Stimulated activated CD4-positive, alpha-beta T cell treated with anti-CD3 and anti-CD28 coated beads, Interleukin-12 subunit alpha, Interleukin-12 subunit beta, amount 100 ng/mL, for 4 hours (primary cell): ENCODE data around the gene CRIM1.

Source experiments
- DNase-seq: peaks from one replicate; pipeline ENCODE4 v3.0.0-alpha.2; 2020

CRIM1 gene

DNA sequence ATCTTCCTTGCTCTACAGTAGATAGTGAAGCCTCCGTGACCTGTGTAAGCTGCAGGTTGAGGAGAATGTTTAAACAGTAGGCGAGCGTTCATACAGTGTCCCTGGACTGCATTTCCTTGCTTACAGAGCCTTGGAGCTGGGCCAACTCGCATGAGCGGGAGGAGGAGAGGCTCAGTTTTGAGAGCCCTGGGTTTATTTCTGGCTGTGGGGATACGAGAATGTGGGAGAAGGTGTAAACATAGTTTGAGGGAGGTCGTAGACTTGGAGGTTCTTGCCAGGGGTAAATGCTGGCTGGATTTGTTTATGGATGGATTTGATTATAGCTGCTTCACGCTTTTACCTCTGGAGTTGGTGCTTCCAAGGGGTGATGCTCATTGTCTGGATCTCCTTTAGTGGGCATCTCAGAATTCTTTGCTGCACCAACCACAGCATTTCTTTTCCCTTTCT, 20.8 kb downstream of the CRIM1 start:
- DNase-seq: no peak

DNA sequence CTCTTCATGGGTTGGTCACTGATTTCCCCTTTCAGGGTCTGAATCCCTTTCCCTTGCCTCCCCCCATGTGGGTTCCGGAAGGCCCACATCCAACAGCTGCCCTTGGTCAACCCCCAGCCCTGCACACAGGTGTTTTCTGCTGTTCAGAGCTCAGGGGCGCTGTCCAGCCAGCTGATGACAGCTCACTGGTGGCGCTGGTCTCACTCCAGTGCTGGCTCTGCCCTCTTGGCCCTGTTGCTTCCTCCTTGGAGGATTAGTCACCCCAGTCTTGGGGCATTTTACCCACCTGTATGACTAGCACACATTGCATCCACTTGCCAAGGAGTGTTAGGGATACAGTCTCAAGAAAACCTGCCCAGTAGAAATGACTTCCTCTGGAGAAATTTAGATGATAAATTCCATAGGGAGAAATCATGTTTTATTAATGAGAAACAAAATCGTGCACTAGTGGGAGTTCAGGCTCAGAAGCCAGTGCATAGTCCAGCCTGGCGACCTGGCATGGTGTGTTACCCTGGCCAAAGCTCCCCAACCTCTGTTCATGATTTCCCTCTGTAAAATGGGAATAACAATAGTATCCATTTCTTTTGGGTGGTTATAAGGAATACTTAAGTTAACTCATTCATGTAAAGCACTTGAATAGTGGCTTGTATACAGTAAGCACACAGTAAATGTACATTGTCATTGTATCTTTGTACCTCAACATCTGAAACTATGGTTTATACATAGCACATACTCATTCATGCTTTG, 21.6 kb downstream of the CRIM1 start:
- DNase-seq: no peak

DNA sequence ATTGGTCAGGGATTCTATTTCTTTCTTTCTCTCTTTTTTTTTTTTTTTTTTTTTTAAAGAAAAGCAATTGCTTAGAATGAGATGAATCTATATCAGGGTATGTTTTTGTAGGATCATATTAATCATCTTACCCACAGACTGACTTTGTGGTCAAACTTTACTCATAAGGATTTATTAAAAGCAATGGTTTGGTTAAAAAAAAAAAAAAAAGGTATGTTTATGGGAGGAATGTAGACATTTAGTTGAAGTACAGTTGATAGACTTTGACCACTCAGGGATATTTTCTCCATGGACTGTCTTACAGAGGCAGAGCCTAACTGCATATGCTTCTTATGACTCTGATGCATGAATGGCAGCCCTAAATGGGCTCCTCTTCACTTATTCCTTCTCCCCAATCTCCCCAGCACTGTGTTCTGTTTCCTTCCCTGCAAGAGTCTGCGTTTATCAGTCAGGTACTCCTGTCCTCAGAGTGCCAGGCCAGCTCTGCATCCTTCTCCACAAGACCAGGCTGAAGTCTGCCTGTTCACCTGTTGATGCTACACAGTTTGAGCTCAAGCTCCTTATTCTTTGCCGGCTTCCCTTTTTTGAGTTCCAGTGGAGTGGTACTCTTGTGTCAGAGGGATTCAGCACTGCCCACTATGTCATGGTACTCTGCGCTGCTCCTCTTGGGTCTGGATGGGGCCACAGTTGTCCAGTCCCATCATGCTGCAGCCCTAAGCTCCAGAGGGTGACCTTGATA, 24.3 kb downstream of the CRIM1 start:
- DNase-seq: no peak

DNA sequence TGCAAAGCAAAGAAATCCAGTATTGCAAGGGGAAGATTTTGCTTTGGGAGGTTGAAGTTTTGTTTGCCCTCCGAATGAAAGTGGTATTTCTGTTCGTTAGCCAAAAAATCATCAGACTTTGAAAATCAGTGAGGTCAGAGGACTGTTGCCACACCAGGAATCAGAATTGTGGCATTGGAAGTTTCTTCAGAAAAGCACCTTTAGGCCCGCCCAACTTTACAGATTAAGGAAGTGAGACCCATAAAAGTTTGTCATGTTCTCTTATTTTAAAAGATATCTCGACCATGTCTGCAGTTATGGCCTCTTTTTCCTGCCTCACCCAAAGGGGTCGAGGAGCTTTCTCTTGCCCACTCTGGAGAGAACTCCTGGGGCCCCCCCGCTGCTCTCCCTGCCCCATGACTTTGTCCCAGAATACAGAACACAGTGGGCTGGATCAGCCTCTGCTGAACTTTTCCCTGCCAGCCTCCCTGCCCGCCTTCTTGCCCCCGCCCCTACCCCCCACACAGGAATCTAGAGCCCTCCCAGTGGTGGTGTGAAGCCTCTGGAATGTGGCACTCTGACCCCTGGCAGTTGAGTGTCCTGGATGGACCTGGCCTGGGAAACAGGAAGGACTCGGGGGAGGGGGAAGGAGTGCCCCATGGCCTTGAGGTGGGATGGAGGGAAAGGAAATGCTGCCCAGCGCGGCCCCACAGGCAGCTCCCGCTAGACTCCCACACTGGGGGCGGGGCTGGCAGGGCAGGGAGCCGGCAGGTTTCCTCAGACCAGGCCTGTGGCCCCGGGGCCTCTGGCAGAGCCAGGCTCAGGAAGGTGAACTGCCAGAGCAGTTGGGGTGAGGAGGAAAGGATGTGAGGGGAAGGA, 25.3 kb downstream of the CRIM1 start:
- no peak for DNase-seq

DNA sequence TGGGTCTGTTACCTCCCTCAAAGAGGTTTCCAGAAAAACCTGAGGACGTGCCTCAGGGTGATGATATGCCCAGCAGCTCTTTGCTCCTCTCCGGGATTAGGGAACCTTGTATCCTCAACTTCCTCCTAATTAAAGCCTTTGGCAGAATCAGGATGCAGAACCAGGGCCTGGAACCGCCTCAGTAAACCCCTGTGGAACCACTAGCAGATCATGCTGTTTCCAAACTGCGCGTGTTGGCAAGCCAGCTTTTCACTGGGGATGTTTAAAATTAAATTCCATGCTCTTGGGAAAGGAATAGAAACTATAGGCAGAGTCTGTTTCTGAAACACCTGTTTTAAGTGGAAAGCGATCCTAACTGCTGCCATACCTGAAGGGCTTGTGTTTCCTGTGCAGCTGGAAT, 26.4 kb downstream of the CRIM1 start:
- DNase-seq: no peak

DNA sequence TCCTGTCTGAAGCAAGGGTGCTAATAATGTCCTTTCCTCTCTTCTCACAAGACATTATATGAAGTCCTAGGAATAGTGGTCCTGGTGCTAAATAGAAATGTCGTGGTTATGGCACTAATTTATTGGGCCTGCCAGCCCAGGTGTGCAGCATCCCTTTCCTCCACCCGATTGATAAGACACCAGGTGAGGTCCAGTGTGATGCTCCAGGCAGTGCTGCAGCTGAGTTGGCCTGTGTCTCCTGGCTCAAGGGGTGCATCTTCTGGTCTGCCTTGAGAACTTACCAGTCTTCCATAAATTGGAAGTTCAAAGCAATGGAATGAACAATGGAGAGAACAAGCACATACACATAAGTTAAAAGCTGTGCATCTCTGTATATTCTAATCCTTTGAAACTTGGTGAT, 26.9 kb downstream of the CRIM1 start:
- DNase-seq: no peak

DNA sequence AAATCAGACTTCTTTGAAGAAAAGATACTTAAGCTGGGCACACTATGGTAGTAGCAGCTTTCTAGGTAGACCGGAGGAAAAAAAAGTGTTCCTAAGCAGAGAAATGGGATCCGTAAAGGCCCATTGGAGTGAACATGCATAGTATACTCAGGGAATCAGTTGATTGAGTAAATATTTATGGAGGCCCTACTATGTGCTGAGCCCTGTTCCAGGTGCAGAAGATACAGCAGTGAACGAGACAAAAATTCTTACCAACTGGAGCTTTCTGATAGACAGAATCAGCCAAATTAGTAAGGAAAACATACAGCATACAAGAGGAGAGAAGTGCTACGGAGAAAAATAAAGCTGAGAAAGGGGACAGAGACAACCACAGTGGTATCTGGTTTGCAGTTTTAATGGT, 28.1 kb downstream of the CRIM1 start:
- DNase-seq: no peak

DNA sequence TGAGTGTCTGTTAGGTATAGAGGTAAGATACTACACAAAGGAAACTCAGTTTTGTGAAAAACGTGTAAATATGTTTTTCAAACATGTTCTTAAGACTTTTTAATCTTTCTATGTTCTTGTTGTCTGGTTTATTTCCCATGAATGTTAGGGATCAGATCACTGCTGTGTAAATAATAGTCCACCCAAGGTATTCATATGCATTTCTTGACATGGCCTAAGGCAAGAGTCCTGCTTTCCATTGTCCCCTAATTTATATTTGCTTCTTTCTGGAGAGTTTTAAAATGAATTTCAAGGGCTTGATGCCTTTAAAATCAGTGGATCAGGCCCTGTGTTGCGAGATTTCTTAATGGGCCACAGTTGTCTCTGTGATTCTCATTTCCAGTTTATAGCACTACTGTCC, 28.9 kb downstream of the CRIM1 start:
- no peak for DNase-seq

DNA sequence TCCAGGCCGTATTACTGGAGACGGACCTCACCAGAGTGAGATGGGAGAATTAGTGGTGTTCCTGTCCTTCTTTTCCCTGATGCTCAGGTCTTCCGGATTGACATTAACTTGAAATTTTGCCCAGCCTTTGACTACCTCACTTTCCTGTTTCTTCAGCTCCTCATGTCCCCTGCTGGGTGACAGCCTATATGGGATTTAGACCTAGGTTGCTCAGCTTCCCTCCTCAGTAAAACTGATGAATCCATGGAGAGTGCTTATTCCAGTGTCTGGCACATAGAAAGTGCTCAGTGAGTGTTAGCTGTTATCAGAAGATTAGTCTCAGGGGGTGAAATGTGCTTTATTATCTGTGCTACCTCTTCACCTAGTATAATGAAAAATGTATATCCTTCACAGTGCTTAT, 30.0 kb downstream of the CRIM1 start:
- no peak for DNase-seq

DNA sequence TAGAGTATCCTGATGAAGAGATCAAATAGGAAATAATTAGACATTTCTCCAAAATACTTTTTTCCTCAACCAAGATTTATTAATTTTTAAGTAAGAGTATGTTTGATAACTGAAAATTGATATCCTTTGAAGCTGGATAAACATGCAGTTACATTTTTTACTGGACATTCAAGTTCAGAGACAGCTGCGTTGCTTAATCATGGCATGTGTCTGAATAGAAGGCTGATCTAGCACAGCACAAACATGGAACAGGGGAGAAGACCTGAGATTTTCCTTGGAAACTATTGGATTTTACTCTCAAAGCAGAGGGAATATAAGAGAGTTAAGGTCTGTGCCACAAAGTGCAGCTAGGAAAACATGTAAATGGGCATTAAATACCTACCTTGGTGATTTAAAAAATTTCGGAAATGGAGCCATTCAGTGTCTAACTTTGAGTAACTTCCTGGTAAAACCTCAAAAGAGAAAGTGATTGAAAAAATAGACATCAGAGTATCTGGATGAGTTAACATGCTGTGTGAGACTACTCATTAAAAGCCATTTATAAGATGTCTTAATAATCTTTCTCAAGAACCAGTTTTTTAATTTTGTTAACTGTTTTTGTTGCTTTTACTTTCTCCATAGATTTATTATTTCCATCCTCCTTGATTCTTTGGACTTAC, 31.8 kb downstream of the CRIM1 start:
- DNase-seq: no peak

DNA sequence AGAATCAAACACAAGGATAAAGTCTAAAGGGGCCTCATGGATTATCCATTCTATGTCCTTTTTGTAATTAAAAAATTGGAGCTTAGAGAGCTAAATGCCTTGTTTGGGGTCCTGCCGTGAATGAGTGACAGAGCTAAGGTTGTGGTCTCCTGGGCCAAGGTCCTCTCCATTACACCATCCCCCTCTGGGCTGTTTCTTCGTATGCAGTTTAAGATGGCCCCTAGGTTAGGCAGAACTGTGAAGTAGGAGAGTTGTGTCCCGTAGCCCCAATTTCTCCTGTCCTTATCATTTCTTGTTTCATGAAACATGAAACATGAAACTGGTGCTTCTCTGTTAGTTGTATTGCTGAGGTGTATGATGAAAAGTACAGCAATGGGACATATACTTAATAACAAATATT, 32.9 kb downstream of the CRIM1 start:
- no peak for DNase-seq

DNA sequence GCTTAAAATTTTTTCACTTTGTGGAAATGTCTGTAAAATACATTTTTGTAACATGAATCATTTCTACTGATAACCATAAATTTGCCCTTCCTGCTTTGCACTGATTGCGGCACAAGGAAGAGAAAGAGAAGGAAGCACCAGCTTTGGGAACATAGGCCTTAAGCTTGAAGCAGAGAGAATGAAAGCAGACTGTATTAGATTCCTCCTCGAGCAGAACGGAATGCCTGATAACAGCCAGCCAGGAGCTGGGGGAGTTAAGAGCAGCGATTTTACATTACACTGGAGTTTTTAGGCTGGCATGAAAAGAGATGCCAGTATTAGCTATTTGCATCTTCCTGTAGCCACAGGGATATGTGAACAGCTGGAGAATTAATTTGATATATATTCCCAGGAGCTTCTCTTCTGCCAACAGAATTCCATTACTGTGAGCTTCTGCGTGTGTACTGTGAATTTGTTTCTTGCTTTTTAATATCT, 33.5 kb downstream of the CRIM1 start:
- no peak for DNase-seq

DNA sequence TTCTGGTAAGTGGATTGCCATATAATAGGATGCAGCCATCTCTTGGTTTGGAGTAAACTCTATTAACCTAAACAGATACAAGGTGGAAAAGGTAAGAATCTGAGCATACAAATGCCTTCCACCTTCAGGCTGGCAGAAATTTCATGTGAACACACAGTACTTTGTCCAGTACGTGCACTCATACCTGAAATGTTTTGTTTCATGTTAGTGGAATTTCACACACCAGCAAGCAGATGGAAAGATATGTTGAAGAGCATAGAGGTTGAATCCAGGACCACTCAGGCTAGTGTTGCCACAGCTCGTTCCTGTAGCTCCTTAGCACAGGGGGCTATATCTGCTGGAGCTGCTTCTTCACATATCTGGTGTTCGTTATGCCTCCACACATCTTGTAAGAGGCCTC, 34.0 kb downstream of the CRIM1 start:
- DNase-seq: no peak

DNA sequence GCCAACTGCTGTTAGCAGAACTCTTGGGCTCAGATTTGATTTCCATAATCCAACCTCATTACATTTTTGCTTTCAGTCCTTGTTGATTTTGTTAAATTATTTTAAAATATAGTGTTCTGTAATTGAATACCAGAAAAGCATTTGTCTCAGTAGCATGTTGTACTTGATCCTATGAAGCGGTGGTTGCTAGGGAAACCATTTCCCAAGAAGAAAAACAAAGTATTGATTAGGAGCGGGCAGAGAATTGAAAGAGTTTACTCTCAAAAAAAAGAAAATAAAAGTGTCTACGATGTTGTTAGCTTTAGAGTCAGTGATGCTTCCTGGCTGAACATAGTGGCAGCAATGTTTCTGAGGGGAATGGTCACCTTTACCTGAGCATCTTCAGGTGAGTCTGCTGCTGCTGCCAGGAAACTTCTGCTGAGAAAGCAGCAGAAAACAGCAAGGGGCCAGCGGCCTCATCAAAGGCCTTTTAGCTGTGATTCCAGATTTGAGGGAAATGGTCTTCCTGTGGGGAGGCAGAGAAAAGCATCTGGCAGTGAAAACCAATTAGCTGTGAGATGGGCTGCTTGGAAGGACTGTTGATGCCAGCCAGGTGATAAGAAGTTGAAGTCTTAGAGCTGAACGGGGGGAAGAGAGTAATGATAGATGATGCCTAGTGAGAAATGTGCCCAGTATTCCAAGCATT, 37.1 kb downstream of the CRIM1 start:
- DNase-seq: no peak

DNA sequence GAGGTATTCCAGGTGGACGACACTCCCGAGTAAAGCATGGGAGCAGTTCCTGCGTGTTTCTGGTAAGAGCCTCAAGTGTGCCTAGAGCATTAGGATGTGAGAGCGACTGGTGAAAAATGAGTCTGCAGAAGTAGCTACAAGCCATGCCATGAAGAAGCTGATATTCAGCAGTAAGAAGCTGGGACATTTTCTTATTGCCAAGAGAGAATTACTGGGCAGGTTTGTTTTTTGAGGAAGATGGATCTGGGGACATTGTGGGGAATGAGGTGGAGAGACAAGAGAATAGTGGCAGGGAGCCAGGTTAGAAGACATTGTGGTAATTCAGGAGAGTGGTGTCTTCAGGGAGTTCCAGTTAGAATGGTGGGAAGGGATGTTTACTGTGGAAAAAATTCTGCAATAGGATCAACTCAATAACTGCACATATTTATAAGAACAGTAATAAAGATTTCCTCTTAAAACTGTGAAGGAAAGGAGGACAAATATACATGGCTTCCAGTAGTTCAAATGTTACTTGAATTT, 38.2 kb downstream of the CRIM1 start:
- DNase-seq: no peak

DNA sequence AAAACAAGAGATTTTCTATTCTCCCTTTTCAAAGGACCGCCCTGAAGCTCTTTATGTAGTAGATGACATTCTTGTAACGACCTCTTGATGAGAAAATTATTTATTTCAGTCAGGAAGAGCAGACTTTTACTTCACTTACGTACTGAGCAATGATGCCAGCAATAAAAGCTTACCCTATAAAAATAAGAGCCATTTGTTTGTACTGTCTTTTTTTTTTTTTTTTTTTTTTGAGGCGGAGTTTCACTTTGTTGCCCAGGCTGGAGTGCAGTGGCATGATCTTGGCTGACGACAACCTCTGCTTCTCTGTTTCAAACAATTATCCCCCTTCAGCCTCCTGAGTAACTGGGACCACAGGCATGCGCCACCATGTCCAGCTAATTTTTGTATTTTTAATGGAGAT, 39.2 kb downstream of the CRIM1 start:
- DNase-seq: no peak

DNA sequence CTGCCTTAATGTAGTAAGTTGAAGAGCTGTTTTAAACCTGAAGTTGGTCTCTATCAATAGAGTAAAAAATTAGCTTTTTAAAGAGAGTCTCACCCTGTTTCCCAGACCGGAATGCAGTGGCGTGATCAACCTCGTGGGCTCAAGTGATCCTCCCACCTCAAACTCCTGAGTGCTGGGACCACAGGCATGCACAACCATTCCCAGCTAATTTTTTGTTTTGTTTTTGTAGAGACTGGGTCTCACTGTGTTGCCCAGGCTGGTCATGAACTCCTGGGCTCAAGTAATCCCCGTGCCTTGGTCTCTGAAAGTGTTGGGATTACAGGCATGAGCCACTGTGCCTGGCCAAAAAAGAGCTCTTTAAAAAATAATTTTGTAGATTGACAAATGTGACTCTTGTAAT, 40.3 kb downstream of the CRIM1 start:
- DNase-seq: no peak

DNA sequence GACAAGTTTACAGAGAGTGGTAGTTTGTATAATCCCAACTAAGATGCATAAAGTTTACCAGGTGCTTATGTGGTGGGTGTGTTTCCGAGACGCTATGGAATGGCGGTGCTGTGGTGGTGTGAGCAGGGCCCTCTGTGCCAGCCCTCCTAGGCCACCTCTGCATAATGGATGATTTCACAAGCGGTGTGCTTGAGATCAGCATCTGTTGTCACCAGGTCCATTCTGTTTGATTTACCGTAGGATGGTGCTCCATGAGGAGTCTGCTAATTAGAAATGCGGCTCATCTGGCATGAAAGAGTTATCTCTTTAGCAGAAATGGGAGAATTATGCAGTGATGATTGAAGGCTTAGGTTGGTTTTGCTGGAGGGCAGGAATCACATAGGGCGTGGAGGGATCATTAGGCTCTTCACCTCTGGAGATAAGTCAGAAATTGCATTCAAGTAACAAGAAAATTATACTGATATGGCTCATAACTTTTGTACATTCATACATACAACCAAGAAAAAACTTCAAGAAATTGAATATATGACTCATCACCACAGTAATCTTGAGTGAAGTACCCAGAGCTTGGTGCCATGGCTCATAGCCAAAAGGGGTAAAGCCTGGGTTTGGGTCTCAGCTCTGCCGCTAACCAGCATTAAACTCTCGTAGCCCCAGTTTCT, 41.4 kb downstream of the CRIM1 start:
- no peak for DNase-seq

DNA sequence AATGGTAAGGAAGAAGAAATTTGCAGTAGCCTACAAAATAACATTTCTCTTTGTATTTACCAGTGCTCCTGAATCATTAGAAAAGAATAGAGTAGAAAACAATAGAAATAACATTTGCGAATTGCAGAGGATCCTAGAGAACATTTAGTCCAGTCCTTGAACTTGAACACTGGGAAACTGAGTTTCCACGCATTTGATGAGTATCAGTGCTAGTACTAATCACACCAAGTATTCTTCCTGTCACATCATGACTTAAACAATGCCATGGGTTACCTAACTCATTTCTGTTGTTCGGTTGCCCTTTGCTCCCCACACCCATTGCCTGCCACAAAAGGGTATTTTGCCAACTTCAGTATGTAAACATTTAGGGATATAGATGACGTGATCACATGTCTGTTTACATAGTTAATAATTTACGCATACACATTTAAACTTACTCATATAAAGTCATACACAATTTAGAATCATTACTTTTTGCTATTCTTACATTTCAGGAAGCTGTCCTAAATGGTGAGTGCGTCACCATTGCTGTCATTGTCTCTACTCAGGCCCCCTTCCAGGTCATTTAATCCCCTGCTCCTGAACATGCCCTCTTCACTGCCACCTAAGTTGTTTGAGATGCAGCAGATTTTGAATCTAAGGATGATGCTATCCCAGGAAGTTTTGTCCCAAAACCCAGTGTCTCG, 42.3 kb downstream of the CRIM1 start:
- no peak for DNase-seq

DNA sequence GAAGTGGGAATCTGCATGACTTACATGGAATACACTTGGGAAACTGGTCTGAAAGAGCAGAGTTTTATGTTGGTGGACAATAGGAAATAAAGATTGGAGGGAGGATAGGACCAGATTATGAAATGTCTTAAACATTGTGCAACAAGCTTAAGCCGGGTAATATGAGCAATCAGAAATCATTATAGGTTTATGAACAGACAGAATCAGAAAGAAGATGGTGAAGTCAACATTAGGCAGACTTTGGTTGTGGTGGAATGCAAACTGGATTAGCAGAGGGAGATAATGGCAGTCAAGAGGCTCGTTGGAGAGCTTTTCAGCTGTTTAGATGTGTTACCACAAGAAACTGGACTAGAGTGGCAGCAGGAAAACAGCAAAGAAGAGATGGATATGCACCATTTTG, 43.5 kb downstream of the CRIM1 start:
- DNase-seq: no peak

DNA sequence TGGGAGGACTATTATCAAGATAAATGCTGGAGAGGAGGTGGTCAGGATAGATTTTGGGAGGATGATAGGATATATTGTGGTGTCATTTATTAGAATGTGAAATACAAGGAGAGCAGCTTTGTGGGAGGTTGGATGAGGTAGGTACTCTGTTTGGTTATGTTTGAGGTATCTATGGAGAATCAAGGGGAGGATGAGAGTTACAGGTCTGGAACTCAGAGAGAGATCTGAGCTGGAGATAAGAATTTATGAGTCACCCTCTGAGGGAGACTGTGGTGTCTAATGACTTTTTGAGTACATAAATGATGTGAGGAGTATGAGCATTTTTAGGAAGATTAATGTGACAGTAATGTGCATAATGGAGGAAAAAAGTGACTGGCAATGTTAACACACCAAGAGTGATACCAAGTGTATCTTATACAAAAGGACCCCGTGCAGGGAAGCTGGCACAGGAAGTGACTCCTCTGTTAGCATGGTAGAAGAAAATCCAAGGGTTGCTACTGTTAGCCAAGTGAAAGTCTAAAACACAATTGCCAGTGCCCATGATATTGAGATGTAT, 48.2 kb downstream of the CRIM1 start:
- DNase-seq: no peak
